Measurements from ENCODE around the gene ZNF609.

ZNF609 gene

GRCh38 chr15:64542091-64542490 is 81.7 kb downstream of the ZNF609 start:
- DNase-seq (ENCODE audit: low read depth, low spot score): no peak

GRCh38 chr15:64544450-64544849 is 84.1 kb downstream of the ZNF609 start:
- no peak for DNase-seq (ENCODE audit: low read depth, low spot score)

- DNase-seq (ENCODE audit: low read depth, low spot score): no peak
Measured at GRCh38 chr15:64547275-64547674, 86.9 kb downstream of the ZNF609 start.

- DNase-seq (ENCODE audit: low read depth, low spot score): no peak
Measured at GRCh38 chr15:64548235-64548634, 87.9 kb downstream of the ZNF609 start.

GRCh38 chr15:64549860-64550259 is 89.5 kb downstream of the ZNF609 start:
- no peak for DNase-seq (ENCODE audit: low read depth, low spot score)

- no peak for DNase-seq (ENCODE audit: low read depth, low spot score)
Measured at GRCh38 chr15:64552281-64552948, 92.0 kb downstream of the ZNF609 start.

- DNase-seq (ENCODE audit: low read depth, low spot score): no peak
Measured at GRCh38 chr15:64558460-64559179, 98.2 kb downstream of the ZNF609 start.

- no peak for DNase-seq (ENCODE audit: low read depth, low spot score)
Measured at GRCh38 chr15:64559243-64559642, 98.9 kb downstream of the ZNF609 start.

- DNase-seq (ENCODE audit: low read depth, low spot score): no peak
Measured at GRCh38 chr15:64560501-64560900, 100.1 kb downstream of the ZNF609 start.

DNA sequence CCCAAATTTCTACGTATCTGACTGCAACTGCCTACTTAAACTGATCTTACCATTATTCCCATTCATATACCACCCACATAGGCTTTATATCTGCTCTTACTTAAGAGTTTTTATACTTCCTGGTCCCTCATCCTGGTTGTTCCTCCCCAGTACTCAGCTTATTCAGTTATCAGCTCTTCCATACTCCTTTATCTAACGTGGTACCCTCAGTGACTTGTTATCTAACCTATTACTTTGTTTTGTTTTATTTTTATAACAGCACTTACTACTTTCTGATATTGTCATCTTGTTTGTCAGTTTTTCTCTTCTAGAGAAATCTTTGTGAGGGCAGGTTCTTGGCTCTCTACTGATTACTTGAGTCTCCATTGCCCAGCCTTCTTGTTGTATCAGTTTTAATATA is 100.6 kb downstream of the ZNF609 start:
- DNase-seq (ENCODE audit: low read depth, low spot score): no peak

GRCh38 chr15:64562003-64562640 is 101.7 kb downstream of the ZNF609 start:
- no peak for DNase-seq (ENCODE audit: low read depth, low spot score)

DNA sequence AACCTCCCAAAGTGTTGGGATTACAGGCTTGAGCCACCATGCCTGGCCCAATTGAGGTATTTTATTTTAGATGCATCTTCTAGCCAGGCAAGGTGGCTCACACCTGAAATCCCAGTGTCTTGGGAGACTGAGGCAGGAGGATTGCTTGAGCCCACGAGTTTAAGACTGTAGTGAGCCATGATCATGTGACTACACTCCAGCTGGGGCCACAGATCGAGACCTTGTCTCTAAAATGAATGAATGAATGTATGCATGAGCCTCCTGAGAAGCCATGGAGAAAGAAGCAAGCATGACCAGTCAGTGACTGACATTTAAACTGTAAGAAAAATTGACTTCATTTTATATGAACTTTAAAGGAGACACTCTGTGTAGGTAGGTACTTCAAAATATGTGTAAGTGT is 105.7 kb downstream of the ZNF609 start:
- no peak for DNase-seq (ENCODE audit: low read depth, low spot score)

DNA sequence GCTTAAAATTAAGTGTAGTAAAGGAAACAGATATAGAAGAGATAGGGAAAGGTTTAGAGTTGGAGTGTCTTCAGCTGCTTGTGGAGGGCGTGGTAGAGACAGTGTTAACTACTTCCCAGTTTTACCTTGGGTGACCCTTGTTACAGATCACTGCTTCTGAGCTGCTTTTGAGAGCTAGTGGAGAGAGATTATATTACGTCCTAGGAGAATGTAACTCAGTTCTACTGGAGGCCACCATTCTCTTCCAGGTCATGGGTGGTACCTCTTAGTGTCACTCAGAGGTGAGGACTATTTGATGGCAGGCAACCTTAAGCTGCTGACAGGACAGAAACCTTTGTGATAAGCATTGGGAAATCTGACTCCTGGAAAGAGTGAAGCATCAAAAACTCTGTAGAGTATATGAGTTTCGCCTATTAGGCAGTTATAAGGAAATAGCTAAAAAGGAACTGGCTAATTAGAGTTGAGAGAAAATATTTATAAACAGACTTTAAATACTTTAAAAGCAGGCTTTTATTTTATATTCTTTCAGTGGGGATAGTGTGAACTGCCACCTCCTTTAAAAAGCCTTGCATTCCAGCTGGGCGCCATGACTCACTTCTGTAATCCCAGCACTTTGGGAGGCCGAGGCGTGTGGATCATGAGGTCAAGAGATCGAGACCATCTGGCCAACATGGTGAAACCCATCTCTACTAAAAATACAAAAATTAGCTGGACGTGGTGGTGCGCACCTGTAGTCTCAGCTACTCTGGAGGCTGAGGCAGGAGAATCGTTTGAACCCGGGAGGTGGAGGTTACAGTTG is 106.5 kb downstream of the ZNF609 start:
- no peak for DNase-seq (ENCODE audit: low read depth, low spot score)

- DNase-seq (ENCODE audit: low read depth, low spot score): no peak
Measured at GRCh38 chr15:64568765-64569164, 108.4 kb downstream of the ZNF609 start.

GRCh38 chr15:64571857-64572291 is 111.5 kb downstream of the ZNF609 start:
- DNase-seq (ENCODE audit: low read depth, low spot score): no peak

- no peak for DNase-seq (ENCODE audit: low read depth, low spot score)
Measured at GRCh38 chr15:64572856-64573255, 112.5 kb downstream of the ZNF609 start.

- no peak for DNase-seq (ENCODE audit: low read depth, low spot score)
Measured at GRCh38 chr15:64574301-64575017, 114.1 kb downstream of the ZNF609 start.

DNA sequence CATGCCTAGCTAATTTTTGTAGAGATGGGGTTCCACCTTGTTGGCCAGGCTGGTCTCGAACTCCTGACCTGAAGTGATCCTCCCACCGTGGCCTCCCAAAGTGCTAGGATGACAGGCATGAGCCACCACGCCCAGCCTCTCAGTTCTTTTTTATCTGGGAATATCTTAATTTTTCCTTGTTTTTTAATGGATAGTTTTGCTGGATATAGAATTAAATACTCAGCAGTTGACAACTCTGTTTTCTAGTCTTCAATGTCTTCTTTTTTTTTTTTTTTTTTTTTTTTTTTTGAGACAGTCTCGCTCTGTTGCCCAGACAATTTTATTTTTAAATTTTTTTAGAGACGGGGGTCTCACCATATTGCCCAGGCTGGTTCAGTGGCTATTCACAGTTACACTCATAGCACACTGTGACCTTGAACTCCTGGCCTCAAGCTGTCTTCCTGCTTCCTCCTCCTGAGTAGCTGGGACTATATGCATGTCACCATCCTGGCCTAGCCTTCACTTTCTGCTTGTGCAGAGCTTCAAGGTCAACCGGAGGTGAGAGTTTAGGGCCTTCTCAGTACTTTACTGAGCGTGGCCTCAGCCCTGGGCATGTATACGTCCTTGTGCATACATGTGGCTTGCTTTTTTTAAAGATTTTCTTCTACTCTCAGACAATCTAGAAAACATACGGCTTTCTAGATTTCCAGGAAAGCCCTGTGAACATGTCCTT is 120.5 kb downstream of the ZNF609 start:
- no peak for DNase-seq (ENCODE audit: low read depth, low spot score)

GRCh38 chr15:64581408-64581761 is 121.0 kb downstream of the ZNF609 start:
- no peak for DNase-seq (ENCODE audit: low read depth, low spot score)

DNA sequence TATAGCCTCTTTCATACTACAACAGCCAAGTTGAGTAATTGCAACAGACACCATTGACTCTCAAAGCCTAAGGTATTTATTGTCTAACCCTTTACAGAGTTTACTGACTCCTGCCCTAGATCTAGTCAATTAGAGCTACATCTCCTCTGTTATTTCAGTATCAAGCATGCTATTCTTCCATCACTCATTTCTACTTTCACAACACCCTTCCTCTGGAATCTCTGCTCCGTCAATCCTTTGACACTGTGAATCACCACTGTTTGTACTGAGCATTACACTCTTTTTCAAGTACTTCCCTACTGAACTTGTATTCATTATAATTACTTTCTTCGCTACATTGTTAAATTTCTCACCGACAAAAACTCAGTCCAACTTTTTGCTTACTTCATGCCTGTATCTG is 121.8 kb downstream of the ZNF609 start:
- DNase-seq (ENCODE audit: low read depth, low spot score): no peak

DNA sequence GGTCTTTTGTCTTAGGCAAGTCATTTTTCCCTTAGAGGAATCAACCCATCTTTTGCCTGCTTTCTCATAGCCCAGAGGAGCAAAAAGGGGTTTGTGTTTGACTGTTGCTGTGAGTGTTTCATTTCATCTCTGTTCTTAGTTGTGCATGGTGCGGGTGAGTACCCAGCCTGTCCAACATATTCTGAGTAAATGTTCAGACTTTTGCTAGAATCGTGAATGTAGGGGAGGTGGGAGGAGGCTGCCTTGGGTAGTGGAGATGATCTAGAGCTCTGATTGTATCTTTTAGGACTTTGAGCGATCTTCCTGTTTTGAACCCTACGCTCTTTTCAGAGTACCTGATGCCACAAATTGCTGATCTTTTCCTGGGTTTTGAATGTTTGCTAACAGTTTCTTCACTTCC is 123.1 kb downstream of the ZNF609 start:
- no peak for DNase-seq (ENCODE audit: low read depth, low spot score)
